Ishikawa (cell line): ENCODE measurements around the gene LNPEP.

ENCODE experiments used
- CEBPB ChIP-seq: IDR thresholded peaks from 2 replicates; pipeline ENCODE4 v1.6.1; 2012
- CREB1 ChIP-seq: IDR thresholded peaks from 2 replicates; pipeline ENCODE4 v1.6.1; 2012; ENCODE audit warnings: low read depth
- EGR1 ChIP-seq: IDR thresholded peaks from 2 replicates; pipeline ENCODE4 v1.6.1; 2012
- EP300 ChIP-seq: IDR thresholded peaks from 2 replicates; pipeline ENCODE4 v1.6.1; 2012; ENCODE audit warnings: borderline replicate concordance
- FOXM1 ChIP-seq: IDR thresholded peaks from 2 replicates; pipeline ENCODE4 v1.6.1; 2012; ENCODE audit warnings: low read depth, borderline replicate concordance
- MAX ChIP-seq: IDR thresholded peaks from 2 replicates; pipeline ENCODE4 v1.6.1; 2012
- NFIC ChIP-seq: IDR thresholded peaks from 2 replicates; pipeline ENCODE4 v1.6.1; 2012
- RAD21 ChIP-seq: IDR thresholded peaks from 2 replicates; pipeline ENCODE4 v1.6.1; 2012; ENCODE audit warnings: low read depth
- REST ChIP-seq: IDR thresholded peaks from 2 replicates; pipeline ENCODE4 v1.6.1; 2012; ENCODE audit warnings: low read depth, mild to moderate bottlenecking
- TAF1 ChIP-seq: IDR thresholded peaks from 2 replicates; pipeline ENCODE4 v1.6.1; 2012; ENCODE audit warnings: low read depth, mild to moderate bottlenecking
- TCF12 ChIP-seq: IDR thresholded peaks from 2 replicates; pipeline ENCODE4 v1.6.1; 2012; ENCODE audit warnings: low read depth
- TEAD4 ChIP-seq: IDR thresholded peaks from 2 replicates; pipeline ENCODE4 v1.6.1; 2012
- USF1 ChIP-seq: IDR thresholded peaks from 2 replicates; pipeline ENCODE4 v1.6.1; 2012
- YY1 ChIP-seq: IDR thresholded peaks from 2 replicates; pipeline ENCODE4 v1.6.1; 2012; ENCODE audit warnings: low read depth
- ZBTB7A ChIP-seq: IDR thresholded peaks from 2 replicates; pipeline ENCODE4 v1.6.1; 2012; ENCODE audit warnings: low read depth

The LNPEP gene

DNA sequence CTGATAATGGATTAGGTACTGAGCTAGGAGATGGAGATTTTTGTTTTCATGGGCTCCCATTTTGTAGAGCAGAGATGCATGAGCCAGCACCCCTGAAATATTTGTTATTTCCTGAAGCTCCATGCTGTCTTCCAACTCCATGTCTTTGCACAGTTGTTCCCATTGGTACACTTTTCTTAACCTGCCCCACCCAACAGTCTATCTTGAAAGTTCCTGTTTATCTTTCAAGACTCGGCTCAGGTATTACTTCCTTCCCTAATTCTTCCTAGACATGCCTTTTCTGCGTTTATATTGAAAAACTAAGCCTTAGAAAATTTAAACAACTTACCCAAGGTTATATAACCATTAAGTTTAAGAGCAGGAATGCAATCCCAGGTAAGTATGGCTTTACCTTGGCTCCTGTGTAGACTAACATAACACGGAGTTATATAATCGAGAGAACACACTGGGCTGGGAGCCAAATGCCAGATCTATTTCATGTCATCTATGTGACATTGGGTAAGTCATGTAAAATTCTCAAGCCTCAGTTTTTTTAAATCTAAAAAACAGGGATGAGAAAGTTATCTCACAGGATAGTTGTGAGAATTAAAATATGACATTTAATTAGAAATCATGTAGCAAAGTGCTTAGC is 139.1 kb downstream of the LNPEP start:
- TF ChIP-seq TAF1 (no peak), FOXM1 (no peak), REST (no peak), EP300 (no peak), TEAD4 (no peak)

- TF ChIP-seq FOXM1 (no peak), EP300 (no peak), CEBPB (no peak), ZBTB7A (no peak), TAF1 (no peak), YY1 (no peak), CREB1 (no peak), TCF12 (no peak), RAD21 (no peak), EGR1 (no peak), TEAD4 (no peak), USF1 (no peak), REST (no peak), MAX (no peak), NFIC (no peak)
Measured at GRCh38 chr5:97075649-97076048, 139.8 kb downstream of the LNPEP start.

GRCh38 chr5:97076098-97076497 is 140.2 kb downstream of the LNPEP start:
- no peak for TF ChIP-seq MAX
- no peak for TF ChIP-seq EP300
- TF ChIP-seq REST, result no peak

GRCh38 chr5:97077246-97077645 is 141.4 kb downstream of the LNPEP start:
- no peak for TF ChIP-seq REST
- no peak for TF ChIP-seq USF1
- no peak for TF ChIP-seq RAD21
- no peak for TF ChIP-seq FOXM1
- TF ChIP-seq YY1, result no peak
- no peak for TF ChIP-seq TEAD4
- no peak for TF ChIP-seq CREB1
- TF ChIP-seq MAX, result no peak
- no peak for TF ChIP-seq TAF1
- no peak for TF ChIP-seq TCF12
